ENCODE results near the gene ZBTB2. TPM values are rescaled to one million over a fixed set of nuclear protein-coding genes. Genes with fewer than 3 reads are reported as not detected.
A peak's percentile ranks its signal among the peaks of the same experiment; 100 is the strongest.

The ZBTB2 gene
- total RNA-seq, 3 donors from 2014 or later, result 9.9 to 20.5 (median 15.1) TPM

DNA sequence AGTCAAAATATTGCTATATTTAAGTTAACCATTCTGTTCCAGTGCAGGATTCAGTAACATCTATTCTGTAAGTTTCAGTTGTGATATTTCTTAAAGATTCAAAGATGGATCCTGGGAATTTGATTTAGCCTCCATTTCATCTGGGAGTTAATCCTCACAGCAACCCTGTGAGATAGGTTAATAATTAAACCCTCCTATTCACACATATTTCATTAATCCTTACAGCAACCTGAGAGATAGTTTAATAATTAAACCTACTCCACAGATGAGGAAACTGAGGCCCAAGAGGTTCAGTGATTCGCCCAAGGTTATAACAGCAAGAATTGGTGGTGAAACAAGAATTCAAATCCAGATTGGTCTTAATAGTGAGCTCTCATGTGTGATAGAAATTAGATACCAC, 10.9 kb upstream of the ZBTB2 start:
- Histone ChIP-seq H3K4me1 (no peaks in the 10 kb centered on the region), H3K27ac (no peak overlapping the region), H3K27me3 (no peaks in the 10 kb centered on the region), H3K36me3 (no peaks in the 10 kb centered on the region), H3K9me3 (no peaks in the 10 kb centered on the region), H3K4me3 (no peak overlapping the region)
- intact Hi-C loops (cut with DNase I; ENCODE audit: low total_unique reads), result no loop called here
- TF ChIP-seq POLR2A (IDR thresholded peaks at IDR 0.05) (no peak), POLR2AphosphoS5 (IDR thresholded peaks at IDR 0.05) (no peak), CTCF (IDR thresholded peaks at IDR 0.05) (no peak)
- DNase-seq (ENCODE audit: low spot score in 2 of 2), result no peak

DNA sequence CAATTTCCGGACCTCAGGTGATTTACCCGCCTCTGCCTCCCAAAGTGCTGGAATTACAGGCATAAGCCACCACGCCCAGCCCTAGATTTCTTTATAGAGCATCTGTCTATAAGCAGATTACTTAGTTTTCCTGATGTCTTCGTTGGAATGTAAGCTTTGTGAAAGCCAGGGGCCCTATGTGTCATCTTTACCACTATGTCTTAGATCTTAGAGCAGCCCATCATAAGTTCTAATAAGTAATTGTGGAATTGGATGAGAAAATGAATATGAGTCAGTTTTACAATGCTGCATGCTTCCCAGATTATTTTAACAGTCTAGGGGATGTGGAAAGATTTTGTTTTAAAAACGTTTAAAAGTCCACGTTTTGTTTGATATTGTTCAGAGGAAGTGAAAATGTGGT, 9.1 kb upstream of the ZBTB2 start:
- intact Hi-C loops (cut with DNase I; ENCODE audit: low total_unique reads), result no loop called here
- no peaks in the 10 kb centered on the region for H3K4me1 ChIP-seq
- no peak for DNase-seq (ENCODE audit: low spot score in 2 of 2)
- TF ChIP-seq CTCF (IDR thresholded peaks at IDR 0.05) (no peak), POLR2A (IDR thresholded peaks at IDR 0.05) (no peak), POLR2AphosphoS5 (IDR thresholded peaks at IDR 0.05) (no peak)
- H3K27ac ChIP-seq, result no peak overlapping the region
- no peaks in the 10 kb centered on the region for H3K36me3 ChIP-seq
- H3K4me3 ChIP-seq, result no peak overlapping the region
- no peaks in the 10 kb centered on the region for H3K27me3 ChIP-seq
- H3K9me3 ChIP-seq, result no peaks in the 10 kb centered on the region

DNA sequence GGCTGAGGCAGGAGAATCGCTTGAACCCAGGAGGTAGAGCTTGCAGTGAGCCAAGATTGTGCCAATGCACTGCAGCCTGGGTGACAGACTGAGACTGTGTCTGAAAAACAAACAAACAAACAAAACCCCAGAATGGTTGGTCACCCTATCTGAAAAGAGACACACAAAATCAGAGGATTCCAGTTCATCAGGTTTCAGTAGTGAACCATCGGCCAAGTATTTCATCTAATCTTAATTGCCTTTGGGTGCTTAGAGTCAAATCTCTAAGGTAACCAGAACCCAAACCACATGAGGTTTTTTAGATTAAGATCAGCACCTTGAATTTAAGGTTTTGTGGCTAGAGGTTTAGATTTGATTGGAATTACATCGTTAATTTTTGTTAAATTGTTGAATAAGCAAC, 8.3 kb upstream of the ZBTB2 start:
- intact Hi-C loops (cut with DNase I; ENCODE audit: low total_unique reads), result no loop called here
- TF ChIP-seq CTCF (IDR thresholded peaks at IDR 0.05) (no peak), POLR2A (IDR thresholded peaks at IDR 0.05) (no peak), POLR2AphosphoS5 (IDR thresholded peaks at IDR 0.05) (no peak)
- DNase-seq (ENCODE audit: low spot score in 2 of 2), result no peak
- H3K27me3 ChIP-seq, result no peaks in the 10 kb centered on the region
- H3K36me3 ChIP-seq, result no peaks in the 10 kb centered on the region
- H3K4me1 ChIP-seq, result no peaks in the 10 kb centered on the region
- peak overlapping the region; percentile 19 to 20 for H3K27ac ChIP-seq
- H3K9me3 ChIP-seq, result no peaks in the 10 kb centered on the region
- H3K4me3 ChIP-seq, result no peak overlapping the region

- DNase-seq (ENCODE audit: low spot score in 2 of 2), result no peak
- Histone ChIP-seq H3K27me3 (no peaks in the 10 kb centered on the region), H3K4me3 (no peak overlapping the region), H3K9me3 (no peaks in the 10 kb centered on the region), H3K4me1 (no peaks in the 10 kb centered on the region), H3K27ac (no peak overlapping the region), H3K36me3 (no peaks in the 10 kb centered on the region)
- intact Hi-C loops (cut with DNase I; ENCODE audit: low total_unique reads), result no loop called here
- TF ChIP-seq CTCF (IDR thresholded peaks at IDR 0.05) (no peak), POLR2A (IDR thresholded peaks at IDR 0.05) (no peak), POLR2AphosphoS5 (IDR thresholded peaks at IDR 0.05) (no peak)
These were observed 2.1 kb upstream of the ZBTB2 start for GRCh38 chr6:151393410-151393809.

GRCh38 chr6:151392427-151392826, 1.1 kb upstream of the ZBTB2 start:
- TF ChIP-seq CTCF (IDR thresholded peaks at IDR 0.05) (no peak), POLR2AphosphoS5 (IDR thresholded peaks at IDR 0.05) (no peak), POLR2A (IDR thresholded peaks at IDR 0.05) (no peak)
- Histone ChIP-seq H3K4me3 (peak overlapping the region; percentile 89 to 99 (median 98)), H3K4me1 (no peaks in the 10 kb centered on the region), H3K9me3 (no peaks in the 10 kb centered on the region), H3K36me3 (no peaks in the 10 kb centered on the region), H3K27me3 (no peaks in the 10 kb centered on the region), H3K27ac (peak overlapping the region; percentile 44 to 100)
- intact Hi-C loops (cut with DNase I; ENCODE audit: low total_unique reads), result no loop called here
- DNase-seq (ENCODE audit: low spot score in 2 of 2), result no peak
